Natural killer cell (primary cell): ENCODE data around the gene SMAD5. TPM values are rescaled to one million over a fixed set of nuclear protein-coding genes. Genes with fewer than 3 reads are reported as not detected.

Source experiments
- ATAC-seq, 3 donors: fragments of 150-1000 bp in 2 of 3; fragments of 200-7000 bp in 1 of 3; cut with Tn5 transposase; 1 replicate in 1 of 3; 2 replicates in 2 of 3; pipeline ENCODE4 v1.10.0; 2021; ENCODE audit warnings: mild to moderate bottlenecking in 2 of 3, moderate library complexity in 2 of 3
- DNase-seq, 2 donors: peaks; one replicate each; pipeline versions ENCODE4 v3.0.0 to v3.0.0-alpha.2; 2013 to 2021; ENCODE audit warnings: mixed read lengths in 1 of 2
- H3K27ac ChIP-seq: one replicate; pipeline ENCODE4 v1.5.1; 2013; ENCODE audit warnings: mild to moderate bottlenecking, low read length
- H3K27me3 ChIP-seq: one replicate; pipeline ENCODE4 v1.6.1; 2013; ENCODE audit warnings: low read length; ENCODE audit not compliant: control insufficient read depth, insufficient read depth
- H3K36me3 ChIP-seq: one replicate; pipeline ENCODE4 v1.6.1; 2013; ENCODE audit warnings: low read length; ENCODE audit not compliant: control insufficient read depth, insufficient read depth
- H3K4me1 ChIP-seq: one replicate; pipeline ENCODE4 v1.6.1; 2013; ENCODE audit warnings: low read length; ENCODE audit not compliant: control insufficient read depth, insufficient read depth
- H3K4me3 ChIP-seq: one replicate; pipeline ENCODE4 v1.5.1; 2013; ENCODE audit warnings: low read length
- H3K9me3 ChIP-seq: one replicate; pipeline ENCODE4 v1.6.1; 2013; ENCODE audit warnings: low read length; ENCODE audit not compliant: control insufficient read depth, insufficient read depth
- H3K27ac Mint-ChIP-seq, 2 donors: one replicate each; pipeline ENCODE4 v1.8.0; 2022; ENCODE audit warnings: mild to moderate bottlenecking in 2 of 2, mixed read lengths in 2 of 2, moderate library complexity in 1 of 2
- H3K27me3 Mint-ChIP-seq, 2 donors: one replicate each; pipeline ENCODE4 v1.8.0; 2022; ENCODE audit warnings: low read depth in 2 of 2, mixed read lengths in 2 of 2
- H3K36me3 Mint-ChIP-seq: one replicate; pipeline ENCODE4 v1.8.0; 2022; ENCODE audit warnings: mixed read lengths
- H3K4me1 Mint-ChIP-seq, 2 donors: one replicate each; pipeline ENCODE4 v1.8.0; 2022; ENCODE audit warnings: mixed read lengths in 2 of 2
- H3K4me3 Mint-ChIP-seq: one replicate; pipeline ENCODE4 v1.8.0; 2022; ENCODE audit warnings: mild to moderate bottlenecking, moderate library complexity, mixed read lengths
- H3K9me3 Mint-ChIP-seq, 2 donors: one replicate each; pipeline ENCODE4 v1.8.0; 2022; ENCODE audit warnings: mixed read lengths in 2 of 2
- WGBS: methylation state at CpG from one replicate; pipeline ENCODE4 v1.1.7; 2013; ENCODE audit warnings: missing lambda C conversion rate; ENCODE audit not compliant: insufficient coverage; 5-methylcytosine and 5-hydroxymethylcytosine counted together
- intact Hi-C: fragments of 100-400 bp; cut with micrococcal nuclease; formaldehyde crosslinking; loops from one replicate; pipeline ENCODE4 v1.14.2; 2022
- total RNA-seq, 4 donors: library from RNA; stranded (reverse); fragments of 120-200 nt in 1 of 4; gene quantifications; one replicate each; pipeline versions ENCODE4 v1.2.3 to v1.2.4, GENCODE V29; 2013 to 2022
- TF ChIP-seq, protein P1 (sequence below): fragments of 200-600 bp; IDR thresholded peaks from one replicate; pipeline ENCODE4 v1.8.0; 2022; ENCODE audit warnings: antibody characterized with exemption

Gene SMAD5
- total RNA-seq, 3 donors from 2014 or later (not counting 1 experiment from before 2014, with no cell fraction given), result 44.0 to 60.1 (median 54.1) TPM

DNA sequence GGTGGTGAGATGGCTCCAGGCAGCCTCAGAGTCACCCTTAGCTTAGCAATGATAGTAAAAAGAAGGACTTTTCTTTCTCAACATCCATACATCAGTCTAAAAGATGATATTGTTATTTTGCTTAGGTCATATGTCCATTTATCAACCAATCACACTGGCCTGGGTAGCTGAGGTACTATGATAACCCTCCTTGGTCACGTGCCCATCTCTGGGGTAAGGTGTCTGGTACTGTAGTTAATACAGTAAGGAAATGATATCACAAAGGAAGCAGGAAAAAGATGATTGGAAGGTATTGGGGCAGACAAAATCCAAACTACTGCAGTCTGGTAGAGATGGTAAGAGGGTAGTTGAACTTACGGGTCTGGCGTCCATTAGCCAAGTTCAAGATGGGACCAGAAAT is 5.1 kb upstream of the SMAD5 start:
- H3K4me3 ChIP-seq, result no peak overlapping the region
- intact Hi-C loops, result no loop called here
- TF ChIP-seq, protein P1, sequence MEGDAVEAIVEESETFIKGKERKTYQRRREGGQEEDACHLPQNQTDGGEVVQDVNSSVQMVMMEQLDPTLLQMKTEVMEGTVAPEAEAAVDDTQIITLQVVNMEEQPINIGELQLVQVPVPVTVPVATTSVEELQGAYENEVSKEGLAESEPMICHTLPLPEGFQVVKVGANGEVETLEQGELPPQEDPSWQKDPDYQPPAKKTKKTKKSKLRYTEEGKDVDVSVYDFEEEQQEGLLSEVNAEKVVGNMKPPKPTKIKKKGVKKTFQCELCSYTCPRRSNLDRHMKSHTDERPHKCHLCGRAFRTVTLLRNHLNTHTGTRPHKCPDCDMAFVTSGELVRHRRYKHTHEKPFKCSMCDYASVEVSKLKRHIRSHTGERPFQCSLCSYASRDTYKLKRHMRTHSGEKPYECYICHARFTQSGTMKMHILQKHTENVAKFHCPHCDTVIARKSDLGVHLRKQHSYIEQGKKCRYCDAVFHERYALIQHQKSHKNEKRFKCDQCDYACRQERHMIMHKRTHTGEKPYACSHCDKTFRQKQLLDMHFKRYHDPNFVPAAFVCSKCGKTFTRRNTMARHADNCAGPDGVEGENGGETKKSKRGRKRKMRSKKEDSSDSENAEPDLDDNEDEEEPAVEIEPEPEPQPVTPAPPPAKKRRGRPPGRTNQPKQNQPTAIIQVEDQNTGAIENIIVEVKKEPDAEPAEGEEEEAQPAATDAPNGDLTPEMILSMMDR, result no peak
- H3K36me3 ChIP-seq, result no peaks in the 10 kb centered on the region
- Mint-ChIP-seq H3K36me3 (no peaks in the 10 kb centered on the region), H3K9me3 (no peaks in the 10 kb centered on the region), H3K27ac (no peak overlapping the region), H3K4me1 (peaks cover 9 to 10% of the 10 kb centered on the region in 2 donors), H3K27me3 (peaks cover 22 to 62% of the 10 kb centered on the region in 2 donors), H3K4me3 (no peak overlapping the region)
- H3K9me3 ChIP-seq, result no peaks in the 10 kb centered on the region
- no peak for ATAC-seq
- H3K4me1 ChIP-seq, result peaks cover 7% of the 10 kb centered on the region
- H3K27ac ChIP-seq, result no peak overlapping the region
- peaks cover 9% of the 10 kb centered on the region for H3K27me3 ChIP-seq
- 88% methylated on average over 3 of the region's 3 CpGs for WGBS
- no peak for DNase-seq

DNA sequence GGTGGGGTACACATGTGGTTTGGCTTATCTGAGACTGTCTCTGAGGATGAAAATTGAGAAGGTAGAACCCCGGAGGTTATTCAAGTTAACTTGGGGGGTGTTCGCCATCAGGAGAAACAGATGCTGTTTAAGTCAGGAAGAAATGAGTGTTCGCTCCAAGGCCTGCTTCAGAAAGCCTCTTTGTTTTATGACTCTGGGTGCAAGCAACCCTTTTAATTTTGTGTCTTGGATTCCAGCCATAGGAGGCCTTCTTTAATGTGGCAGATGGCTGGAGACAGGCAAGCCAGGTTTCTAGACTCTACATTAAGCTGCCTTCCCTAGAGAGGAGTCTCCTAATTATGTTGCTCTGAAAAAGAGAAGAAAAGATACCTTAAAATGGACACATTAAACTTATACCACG is 4.2 kb upstream of the SMAD5 start:
- WGBS, result 89% methylated on average over 3 of the region's 4 CpGs
- intact Hi-C loops, result no loop called here
- peaks cover 22 to 61% of the 10 kb centered on the region in 2 donors for H3K27me3 Mint-ChIP-seq

DNA sequence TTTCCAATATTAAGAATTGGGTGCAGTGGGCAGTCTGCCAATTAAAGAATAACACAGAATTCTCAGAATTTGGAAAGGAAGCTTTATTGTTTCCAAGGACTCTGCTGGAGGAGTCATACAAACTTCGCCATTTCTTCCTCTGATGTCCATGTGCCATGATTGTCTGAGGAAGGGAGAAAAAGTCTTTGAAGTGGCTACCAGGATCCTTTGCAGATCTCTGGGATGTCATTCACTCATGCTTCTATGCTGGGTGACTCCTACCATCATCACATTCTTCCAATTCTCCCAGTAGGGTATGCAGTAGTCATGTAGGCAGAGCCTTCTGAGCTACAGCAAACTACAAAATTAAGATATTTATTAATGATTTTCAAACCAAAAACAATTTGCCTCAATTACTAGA is 3.2 kb upstream of the SMAD5 start:
- Histone ChIP-seq H3K4me3 (no peak overlapping the region), H3K4me1 (peaks cover 13% of the 10 kb centered on the region), H3K9me3 (no peaks in the 10 kb centered on the region), H3K36me3 (no peaks in the 10 kb centered on the region), H3K27ac (no peak overlapping the region), H3K27me3 (peaks cover 9% of the 10 kb centered on the region)
- H3K27me3 Mint-ChIP-seq, result peaks cover 18 to 52% of the 10 kb centered on the region in 2 donors
- intact Hi-C loops, result no loop called here
- ATAC-seq (no peak), DNase-seq (no peak)
- TF ChIP-seq, protein P1, result no peak
- H3K4me3 Mint-ChIP-seq, result no peak overlapping the region
- no peaks in the 10 kb centered on the region for H3K9me3 Mint-ChIP-seq
- H3K36me3 Mint-ChIP-seq, result no peaks in the 10 kb centered on the region
- WGBS, result 93% methylated on average over 1 of the region's 1 CpG
- H3K4me1 Mint-ChIP-seq, result peaks cover 20 to 24% of the 10 kb centered on the region in 2 donors
- no peak overlapping the region for H3K27ac Mint-ChIP-seq

More for the DNA sequence above, 4.2 kb upstream of the SMAD5 start:
- peaks cover 10% of the 10 kb centered on the region for H3K4me1 ChIP-seq
- H3K4me3 ChIP-seq, result no peak overlapping the region
- no peak overlapping the region for H3K27ac ChIP-seq
- ATAC-seq (no peak), DNase-seq (no peak)
- H3K9me3 Mint-ChIP-seq, result no peaks in the 10 kb centered on the region
- no peaks in the 10 kb centered on the region for H3K36me3 ChIP-seq
- no peaks in the 10 kb centered on the region for H3K9me3 ChIP-seq
- no peaks in the 10 kb centered on the region for H3K36me3 Mint-ChIP-seq
- H3K4me3 Mint-ChIP-seq, result no peak overlapping the region
- peaks cover 11 to 16% of the 10 kb centered on the region in 2 donors for H3K4me1 Mint-ChIP-seq
- TF ChIP-seq, protein P1, result no peak
- peaks cover 9% of the 10 kb centered on the region for H3K27me3 ChIP-seq
- H3K27ac Mint-ChIP-seq, result no peak overlapping the region

DNA sequence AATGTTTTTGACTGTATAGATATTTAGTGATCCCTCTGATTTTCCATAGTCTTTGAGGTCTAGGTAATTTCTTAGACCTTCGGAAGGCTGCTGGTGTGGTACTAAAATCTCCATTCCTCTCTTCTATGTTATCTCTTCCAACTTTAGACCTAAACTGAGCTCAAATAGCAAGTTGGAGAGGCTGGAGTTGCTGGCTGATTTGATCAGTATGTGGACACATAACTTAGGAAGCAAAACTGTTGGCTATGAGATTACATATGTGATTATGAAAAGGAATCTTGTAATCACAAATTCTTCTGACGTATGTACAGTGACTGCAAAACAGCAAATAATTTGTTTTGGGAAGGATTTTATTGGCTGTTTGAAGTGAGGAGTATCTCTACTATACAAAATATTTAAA is 2.1 kb upstream of the SMAD5 start:
- no CpG with 5 or more reads among the region's 2 CpGs for WGBS
- peaks cover 9% of the 10 kb centered on the region for H3K27me3 ChIP-seq
- H3K27ac ChIP-seq, result no peak overlapping the region
- no peaks in the 10 kb centered on the region for H3K9me3 ChIP-seq
- Mint-ChIP-seq H3K4me3 (peak overlapping the region; percentile 32), H3K9me3 (no peaks in the 10 kb centered on the region), H3K4me1 (peaks cover 30% of the 10 kb centered on the region in 2 donors), H3K27ac (no peak overlapping the region), H3K36me3 (no peaks in the 10 kb centered on the region), H3K27me3 (peaks cover 14 to 46% of the 10 kb centered on the region in 2 donors)
- DNase-seq (no peak), ATAC-seq (no peak)
- no peak overlapping the region for H3K4me3 ChIP-seq
- TF ChIP-seq, protein P1, result no peak
- H3K36me3 ChIP-seq, result no peaks in the 10 kb centered on the region
- intact Hi-C loops, result no loop called here
- peaks cover 13% of the 10 kb centered on the region for H3K4me1 ChIP-seq
